A549 (cell line): ENCODE measurements around the gene ALDH1A2. TPM values are rescaled to one million over a fixed set of nuclear protein-coding genes. Genes with fewer than 3 reads are reported as not detected.
"Not testable (repeated sequence)": the region's sequence is repeated elsewhere in the genome, so short reads cannot be mapped to it uniquely, and the experiment has no call there.

Experiments used
- ATAC-seq, 2 experiments: fragments of 200-7000 bp in 1 of 2; fragments of >200 bp in 1 of 2; cut with Nextera tagmentation in 1 of 2; cut with Tn5 transposase in 1 of 2; 3 replicates each; pipeline versions ENCODE4 v1.8.0 to v1.9.1; 2018 to 2020; ENCODE audit warnings: mild to moderate bottlenecking in 1 of 2, moderate library complexity in 1 of 2
- CTCF ChIA-PET: fragments of 300-600 bp; sonication (Branson Sonifier 250); formaldehyde crosslinking; extraction: SDS; loops from one replicate; lab custom pipeline; 2021; ENCODE audit warnings: antibody characterized with exemption, inconsistent platforms; lab: Yijun Ruan, JAX
- POLR2A ChIA-PET: fragments of 350-600 bp; formaldehyde crosslinking; extraction: SDS; loops from one replicate; lab custom pipeline; 2021; ENCODE audit warnings: antibody characterized with exemption, inconsistent platforms; lab: Yijun Ruan, JAX
- DNase-seq, 2 experiments: peaks; one replicate each; pipeline versions ENCODE4 v3.0.0 to v3.0.0-alpha.2; 2011 to 2016; ENCODE audit warnings: low read depth in 1 of 2, low spot score in 1 of 2
- FAIRE-seq: peaks from 2 replicates; lab custom pipeline; 2011; peaks lifted over from hg19 to GRCh38; lab: Jason Lieb, UNC
- H3K27ac ChIP-seq, 2 experiments: fragments of >200 bp; sonication (Bioruptor Twin); formaldehyde crosslinking; 3 replicates each; pipeline ENCODE4 v1.5.1; 2016 to 2017
- H3K4me1 ChIP-seq: fragments of >200 bp; sonication (Bioruptor Twin); formaldehyde crosslinking; 3 replicates; pipeline ENCODE4 v1.6.1; 2016
- H3K4me2 ChIP-seq: fragments of >200 bp; sonication (Bioruptor Twin); formaldehyde crosslinking; 3 replicates; pipeline ENCODE4 v1.6.1; 2016
- H3K4me3 ChIP-seq: fragments of >200 bp; sonication (Bioruptor Twin); formaldehyde crosslinking; 3 replicates; pipeline ENCODE4 v1.5.1; 2016
- H3K9me3 ChIP-seq: fragments of >200 bp; sonication (Bioruptor Twin); formaldehyde crosslinking; 3 replicates; pipeline ENCODE4 v1.6.1; 2016
- CEBPB ChIP-seq, 2 experiments: fragments of >200 bp in 1 of 2; sonication (Bioruptor Twin) in 1 of 2; formaldehyde crosslinking in 1 of 2; IDR thresholded peaks; 2 replicates each; pipeline ENCODE4 v1.6.1; 2012 to 2016
- EHF ChIP-seq: fragments of 250-450 bp; sonication (Bioruptor Pico); IDR thresholded peaks from 2 replicates; pipeline ENCODE4 v1.5.0; 2020; ENCODE audit warnings: mild to moderate bottlenecking
- EHMT2 ChIP-seq: fragments of 200-600 bp; sonication (generic); IDR thresholded peaks from 2 replicates; pipeline ENCODE4 v1.6.1; 2016; ENCODE audit warnings: antibody characterized with exemption, low read depth, mild to moderate bottlenecking, moderate library complexity
- ESRRA ChIP-seq: fragments of 150-350 bp; IDR thresholded peaks from 2 replicates; pipeline ENCODE4 v1.6.1; 2014; ENCODE audit warnings: mild to moderate bottlenecking, low read length, borderline replicate concordance
- FOSL2 ChIP-seq, 2 experiments: fragments of 450-650 bp in 1 of 2; fragments of >200 bp in 1 of 2; sonication (Bioruptor Twin) in 1 of 2; formaldehyde crosslinking; IDR thresholded peaks; 2 replicates each; pipeline versions ENCODE4 v1.5.0 to v1.6.1; 2016 to 2020; ENCODE audit warnings: mild to moderate bottlenecking in 1 of 2, moderate library complexity in 1 of 2
- FOXS1 ChIP-seq: fragments of 250-450 bp; sonication (Bioruptor Pico); IDR thresholded peaks from 2 replicates; pipeline ENCODE4 v1.5.0; 2020; ENCODE audit warnings: mild to moderate bottlenecking, moderate library complexity
- GATA3 ChIP-seq: IDR thresholded peaks from 2 replicates; pipeline ENCODE4 v1.6.1; 2012; ENCODE audit warnings: borderline replicate concordance
- JUN ChIP-seq, 2 experiments: fragments of >200 bp; sonication (Bioruptor Twin); formaldehyde crosslinking; IDR thresholded peaks; 2 replicates in 1 of 2; 3 replicates in 1 of 2; pipeline ENCODE4 v1.6.1; 2016 to 2017
- MYC ChIP-seq: IDR thresholded peaks from 2 replicates; pipeline ENCODE4 v1.6.1; 2012; ENCODE audit warnings: mild to moderate bottlenecking, inconsistent platforms, low read length, improper control_type of control experiment, borderline replicate concordance
- NFE2L2 ChIP-seq: fragments of 150-350 bp; conservative IDR thresholded peaks from 2 replicates; pipeline ENCODE4 v1.6.1; 2014; ENCODE audit warnings: low read length
- NR3C1 ChIP-seq: fragments of >200 bp; sonication (Bioruptor Twin); formaldehyde crosslinking; IDR thresholded peaks from 3 replicates; pipeline ENCODE4 v1.6.1; 2017
- POLR2A ChIP-seq: IDR thresholded peaks from 2 replicates; pipeline ENCODE4 v1.6.1; 2012; ENCODE audit warnings: mild to moderate bottlenecking, low read length
- RAD21 ChIP-seq, 2 experiments: fragments of >200 bp in 1 of 2; sonication (Bioruptor Twin) in 1 of 2; formaldehyde crosslinking in 1 of 2; IDR thresholded peaks in 1 of 2; conservative IDR thresholded peaks in 1 of 2; 2 replicates in 1 of 2; 3 replicates in 1 of 2; pipeline ENCODE4 v1.6.1; 2012 to 2018; ENCODE audit warnings: inconsistent platforms in 1 of 2
- RARB ChIP-seq: fragments of 250-450 bp; sonication (Bioruptor Pico); IDR thresholded peaks from 2 replicates; pipeline ENCODE4 v1.8.0; 2021; ENCODE audit warnings: mild to moderate bottlenecking, moderate library complexity
- RFX5 ChIP-seq: fragments of 450-650 bp; IDR thresholded peaks from 2 replicates; pipeline ENCODE4 v1.7.1; 2014; ENCODE audit warnings: antibody characterized with exemption, mild to moderate bottlenecking, moderate library complexity
- SMC3 ChIP-seq: fragments of >200 bp; sonication (Bioruptor Twin); formaldehyde crosslinking; IDR thresholded peaks from 3 replicates; pipeline ENCODE4 v1.6.1; 2018; ENCODE audit warnings: inconsistent platforms
- ZC3H11A ChIP-seq: fragments of 450-650 bp; IDR thresholded peaks from 2 replicates; pipeline ENCODE4 v1.6.1; 2014; ENCODE audit warnings: antibody characterized with exemption, mild to moderate bottlenecking
- ZNF302 ChIP-seq: fragments of 250-450 bp; sonication (Bioruptor Pico); IDR thresholded peaks from 2 replicates; pipeline ENCODE4 v1.9.0; 2021; ENCODE audit warnings: inconsistent platforms, mild to moderate bottlenecking, moderate library complexity
- ZSCAN20 ChIP-seq: fragments of 250-450 bp; sonication (Bioruptor Pico); IDR thresholded peaks from 2 replicates; pipeline ENCODE4 v1.8.0; 2022; ENCODE audit warnings: mild to moderate bottlenecking, moderate library complexity
- WGBS: methylation state at CpG from one replicate; pipeline ENCODE4 v1.1.6; 2017; ENCODE audit errors: missing lambda C conversion rate; 5-methylcytosine and 5-hydroxymethylcytosine counted together
- polyA plus RNA-seq, 4 experiments: library from polyadenylated mRNA; depleted of rRNA in 3 of 4; stranded (reverse); fragments of >200 nt; fragmentation: RNase III in 1 of 4; extraction: RNeasy Plus Mini Kit Qiagen cat#74134 plus additional on column Dnase treatment in 1 of 4; gene quantifications; 2 replicates in 3 of 4; 3 replicates in 1 of 4; pipeline ENCODE4 v1.2.3, GENCODE V29; 2011 to 2017
- TF ChIP-seq, protein P1 (sequence below): fragments of >200 bp; sonication (Bioruptor Twin); formaldehyde crosslinking; IDR thresholded peaks from 3 replicates; pipeline ENCODE4 v1.5.1; 2016

ALDH1A2 gene
- polyA plus RNA-seq, 2 of the 4 experiments (the other 2 are of a cell fraction) = 0.23 to 0.35 TPM

DNA sequence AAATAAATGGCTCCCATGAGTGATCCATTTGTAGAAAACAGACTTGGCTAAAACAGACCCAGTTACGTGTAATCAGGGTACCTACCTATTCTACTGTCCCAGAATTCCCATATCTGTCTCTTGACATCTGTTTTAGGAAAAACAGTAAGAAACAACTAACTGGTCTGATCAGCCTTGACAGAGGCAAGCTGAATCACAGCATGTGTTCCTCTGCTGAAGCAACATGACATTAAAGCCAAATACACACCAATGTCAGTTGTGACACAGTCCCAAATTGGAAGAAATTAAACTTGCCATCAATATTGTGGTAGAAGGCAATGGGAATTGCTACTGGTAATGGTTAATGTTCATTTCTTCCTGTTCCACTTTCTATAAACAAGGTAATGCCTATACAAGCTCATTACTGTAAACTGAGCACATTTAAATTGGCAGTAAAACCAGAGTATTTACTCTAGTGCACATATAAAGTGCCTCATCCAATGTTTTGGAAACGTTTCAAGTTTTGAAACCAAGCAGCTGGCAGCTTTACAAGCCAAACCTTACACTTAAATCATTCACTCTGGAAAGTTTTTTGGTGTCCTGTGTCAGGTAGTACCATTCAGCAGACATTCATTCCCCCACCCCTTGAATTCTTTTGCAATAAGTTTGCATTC lies 27.0 kb downstream of the ALDH1A2 start:
- H3K4me2 ChIP-seq = no peak overlapping the region
- no peak overlapping the region for H3K4me3 ChIP-seq
- no peak for ATAC-seq
- TF ChIP-seq SMC3 (no peak), ESRRA (no peak), EHF (CRISPR knock-in tag) (no peak), RARB (CRISPR knock-in tag) (no peak), POLR2A (no peak)
- TF ChIP-seq, all 56 proteins: peak for 0
- H3K4me1 ChIP-seq = no peaks in the 10 kb centered on the region
- 12% methylated on average over 2 of the region's 2 CpGs for WGBS
- FAIRE-seq = no peak
- CTCF ChIA-PET = interaction anchor here (1.1 to 3.1 kb wide), 4 partner anchors 12 to 144 kb away, joined by 3 to 16 read pairs (median 4); no protein-coding TSS in a partner anchor
- no peak overlapping the region for H3K27ac ChIP-seq
- POLR2A ChIA-PET = no interaction called here
- no peaks in the 10 kb centered on the region for H3K9me3 ChIP-seq
- DNase-seq = no peak

DNA sequence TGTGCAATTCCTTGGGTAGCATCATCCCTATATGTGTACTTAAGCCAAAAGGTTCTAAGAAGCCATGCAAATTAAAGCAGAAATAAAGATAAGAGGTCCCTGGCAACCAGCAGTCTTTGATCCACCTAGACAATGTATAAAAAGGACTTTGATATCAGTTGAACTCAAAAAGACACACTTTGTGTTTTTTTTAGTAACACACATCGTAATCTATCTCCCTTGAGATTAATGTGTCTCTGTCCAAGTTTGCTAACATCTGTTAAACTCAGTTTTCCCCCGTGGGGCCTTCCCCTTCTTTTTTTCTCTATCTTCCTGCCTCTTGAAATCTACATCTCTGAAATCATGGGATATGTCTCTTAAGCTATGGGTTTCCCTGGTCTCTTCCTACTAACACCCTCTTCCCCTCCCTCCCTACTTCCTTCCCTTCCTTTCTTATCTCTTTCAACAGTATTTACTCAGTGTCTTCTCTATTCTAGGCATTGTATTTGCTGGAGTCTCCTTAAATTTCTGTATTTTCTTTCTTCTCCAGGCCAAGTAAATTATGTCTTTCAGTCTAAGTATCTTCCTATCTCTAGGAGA lies 27.7 kb downstream of the ALDH1A2 start:
- no peak for DNase-seq
- no peaks in the 10 kb centered on the region for H3K4me1 ChIP-seq
- POLR2A ChIA-PET = no interaction called here
- TF ChIP-seq NR3C1 = no peak
- H3K4me2 ChIP-seq = no peak overlapping the region
- FAIRE-seq = no peak
- ATAC-seq = no peak
- WGBS = 4% methylated on average over 2 of the region's 2 CpGs
- H3K9me3 ChIP-seq = no peaks in the 10 kb centered on the region
- no peak overlapping the region for H3K4me3 ChIP-seq
- CTCF ChIA-PET = interaction anchor here (1.1 to 3.1 kb wide), 4 partner anchors 11 to 33 kb away, joined by 3 to 16 read pairs (median 3); no protein-coding TSS in a partner anchor
- H3K27ac ChIP-seq = no peak overlapping the region

DNA sequence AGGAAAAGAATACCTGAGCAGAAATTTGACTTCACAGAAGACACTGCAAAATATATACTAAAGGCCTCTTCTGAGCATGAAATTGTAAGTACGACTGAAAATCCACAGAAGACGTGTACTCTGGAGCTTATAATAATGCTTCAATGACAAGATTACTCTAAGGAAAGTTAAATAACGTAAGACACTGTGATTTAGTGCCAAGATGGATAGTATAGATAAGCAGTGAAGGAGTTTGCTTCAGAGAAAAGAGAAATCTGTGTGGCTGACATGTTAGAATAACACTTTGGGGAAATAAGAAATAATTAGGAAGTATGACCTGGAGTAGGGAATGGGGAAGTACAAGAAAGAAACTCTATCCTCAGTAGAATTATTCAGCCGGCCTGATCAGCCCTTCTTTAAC lies 28.9 kb downstream of the ALDH1A2 start:
- CTCF ChIA-PET = interaction anchor here (0.9 to 1.3 kb wide), 5 partner anchors 16 to 147 kb away, joined by 3 to 5 read pairs (median 3); no protein-coding TSS in a partner anchor
- Histone ChIP-seq H3K27ac (no peak overlapping the region), H3K4me1 (no peaks in the 10 kb centered on the region), H3K4me3 (no peak overlapping the region), H3K9me3 (no peaks in the 10 kb centered on the region), H3K4me2 (no peak overlapping the region)
- 23% methylated on average over 4 of the region's 4 CpGs for WGBS
- TF ChIP-seq JUN (IDR thresholded peaks at IDR 0.05) (no peak), RAD21 (conservative IDR thresholded peaks at IDR 0.05 in 1 of 2, IDR thresholded peaks at IDR 0.05 in 1 of 2) (no peak), NR3C1 (no peak), ZSCAN20 (CRISPR knock-in tag) (no peak), RFX5 (no peak), EHMT2 (no peak), FOSL2 (IDR thresholded peaks at IDR 0.05) (no peak), FOSL2 (CRISPR knock-in tag; IDR thresholded peaks at IDR 0.05) (no peak), SMC3 (no peak), ZC3H11A (no peak), CEBPB (IDR thresholded peaks at IDR 0.05) (no peak), FOXS1 (CRISPR knock-in tag) (no peak), NFE2L2 (no peak), GATA3 (no peak), ZNF302 (CRISPR knock-in tag) (no peak), MYC (no peak)
- TF ChIP-seq, protein P1, sequence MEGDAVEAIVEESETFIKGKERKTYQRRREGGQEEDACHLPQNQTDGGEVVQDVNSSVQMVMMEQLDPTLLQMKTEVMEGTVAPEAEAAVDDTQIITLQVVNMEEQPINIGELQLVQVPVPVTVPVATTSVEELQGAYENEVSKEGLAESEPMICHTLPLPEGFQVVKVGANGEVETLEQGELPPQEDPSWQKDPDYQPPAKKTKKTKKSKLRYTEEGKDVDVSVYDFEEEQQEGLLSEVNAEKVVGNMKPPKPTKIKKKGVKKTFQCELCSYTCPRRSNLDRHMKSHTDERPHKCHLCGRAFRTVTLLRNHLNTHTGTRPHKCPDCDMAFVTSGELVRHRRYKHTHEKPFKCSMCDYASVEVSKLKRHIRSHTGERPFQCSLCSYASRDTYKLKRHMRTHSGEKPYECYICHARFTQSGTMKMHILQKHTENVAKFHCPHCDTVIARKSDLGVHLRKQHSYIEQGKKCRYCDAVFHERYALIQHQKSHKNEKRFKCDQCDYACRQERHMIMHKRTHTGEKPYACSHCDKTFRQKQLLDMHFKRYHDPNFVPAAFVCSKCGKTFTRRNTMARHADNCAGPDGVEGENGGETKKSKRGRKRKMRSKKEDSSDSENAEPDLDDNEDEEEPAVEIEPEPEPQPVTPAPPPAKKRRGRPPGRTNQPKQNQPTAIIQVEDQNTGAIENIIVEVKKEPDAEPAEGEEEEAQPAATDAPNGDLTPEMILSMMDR = no peak
- DNase-seq (no peak), FAIRE-seq (no peak), ATAC-seq (no peak)
- POLR2A ChIA-PET = no interaction called here

DNA sequence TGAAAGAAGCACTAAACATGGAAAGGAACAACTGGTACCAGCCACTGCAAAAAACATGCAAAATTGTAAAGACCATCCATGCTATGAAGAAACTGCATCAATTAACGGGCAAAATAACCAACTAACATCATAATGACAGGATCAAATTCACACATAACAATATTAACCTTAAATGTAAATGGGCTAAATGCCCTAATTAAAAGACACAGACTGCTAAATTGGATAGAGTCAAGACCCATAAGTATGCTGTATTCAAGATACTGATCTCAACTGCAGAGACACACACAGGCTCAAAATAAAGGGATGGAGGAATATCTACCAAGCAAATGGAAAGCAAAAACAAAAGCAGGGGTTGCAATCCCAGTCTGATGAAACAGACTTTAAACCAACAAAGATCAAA lies 37.1 kb downstream of the ALDH1A2 start:
- CTCF ChIA-PET, POLR2A ChIA-PET, FAIRE-seq, H3K4me3 ChIP-seq, DNase-seq, H3K4me1 ChIP-seq, ATAC-seq, H3K4me2 ChIP-seq, H3K27ac ChIP-seq: not testable (repeated sequence)
- H3K9me3 ChIP-seq = peaks cover 32% of the 10 kb centered on the region
- WGBS = 0% methylated on average over 1 of the region's 1 CpG
